ENCODE measurements around the gene MMP8. TPM values are rescaled to one million over a fixed set of nuclear protein-coding genes. Genes with fewer than 3 reads are reported as not detected.

Gene MMP8
- polyA plus RNA-seq, 3 donors: 0.14 TPM; not detected in 2

- no peak for TF ChIP-seq CTCF (IDR thresholded peaks at IDR 0.05)
- no CpG with 5 or more reads among the region's 4 CpGs for WGBS (ENCODE audit: insufficient coverage)
- Histone ChIP-seq H3K4me2 (replicated peaks; ENCODE audit: extremely low read depth, low read length, poor library complexity, severe bottlenecking) (no peak overlapping the region), H3K4me3 (replicated peaks in 1 of 3; ENCODE audit: low read depth in 2 of 3, low read length in 3 of 3) (no peak overlapping the region), H3K4me1 (ENCODE audit: control insufficient read depth in 1 of 2, insufficient read depth in 2 of 2, low read length in 2 of 2) (peaks cover 23 to 32% of the 10 kb centered on the region in 2 donors), H3K36me3 (replicated peaks in 1 of 2; ENCODE audit: control insufficient read depth in 1 of 2, insufficient read depth in 2 of 2, low read length in 2 of 2) (no peaks in the 10 kb centered on the region), H2AFZ (ENCODE audit: insufficient read depth, low read depth, low read length, poor library complexity, severe bottlenecking) (no peak overlapping the region), H3K27ac (ENCODE audit: low read depth in 1 of 2, low read length in 2 of 2) (peak overlapping the region; percentile 27 to 65), H3K79me2 (ENCODE audit: insufficient read depth, low read length) (no peaks in the 10 kb centered on the region), H3K27me3 (ENCODE audit: control insufficient read depth in 2 of 2, insufficient read depth in 2 of 2, low read length in 2 of 2) (no peaks in the 10 kb centered on the region), H3K9ac (ENCODE audit: insufficient read depth, low read length, poor library complexity, severe bottlenecking) (no peak overlapping the region), H4K20me1 (ENCODE audit: insufficient read depth, low read length) (no peaks in the 10 kb centered on the region), H3K9me3 (replicated peaks in 1 of 2; ENCODE audit: control insufficient read depth in 1 of 2, insufficient read depth in 1 of 2, low read length in 2 of 2) (no peaks in the 10 kb centered on the region)
- H3K4me3 Mint-ChIP-seq: no peak overlapping the region
- peaks cover 0 to 6% (median 2%) of the 10 kb centered on the region in 3 donors for H3K27me3 Mint-ChIP-seq (ENCODE audit: low read depth in 3 of 3)
- no peaks in the 10 kb centered on the region for H3K36me3 Mint-ChIP-seq
- DNase-seq: no peak
- intact Hi-C loops (cut with micrococcal nuclease): no loop called here
- no peaks in the 10 kb centered on the region for H3K9me3 Mint-ChIP-seq
- H3K27ac Mint-ChIP-seq: peak overlapping the region in 4 of 7 donors; percentile 65 to 91 (median 89)
- H3K4me1 Mint-ChIP-seq: peaks cover 27% of the 10 kb centered on the region
These were observed 16.1 kb downstream of the MMP8 start for GRCh38 chr11:102708654-102709053.

- Histone ChIP-seq H3K27me3 (ENCODE audit: control insufficient read depth in 2 of 2, insufficient read depth in 2 of 2, low read length in 2 of 2) (no peaks in the 10 kb centered on the region), H2AFZ (ENCODE audit: insufficient read depth, low read depth, low read length, poor library complexity, severe bottlenecking) (no peak within 1 kb of the TSS), H3K36me3 (replicated peaks in 1 of 2; ENCODE audit: control insufficient read depth in 1 of 2, insufficient read depth in 2 of 2, low read length in 2 of 2) (no peaks in the 10 kb centered on the region), H3K27ac (ENCODE audit: low read depth in 1 of 2, low read length in 2 of 2) (no peak within 1 kb of the TSS), H4K20me1 (ENCODE audit: insufficient read depth, low read length) (no peaks in the 10 kb centered on the region), H3K9me3 (replicated peaks in 1 of 2; ENCODE audit: control insufficient read depth in 1 of 2, insufficient read depth in 1 of 2, low read length in 2 of 2) (no peaks in the 10 kb centered on the region), H3K4me2 (replicated peaks; ENCODE audit: extremely low read depth, low read length, poor library complexity, severe bottlenecking) (no peak within 1 kb of the TSS), H3K79me2 (ENCODE audit: insufficient read depth, low read length) (no peaks in the 10 kb centered on the region), H3K4me3 (replicated peaks in 1 of 3; ENCODE audit: low read depth in 2 of 3, low read length in 3 of 3) (no peak within 1 kb of the TSS), H3K4me1 (ENCODE audit: control insufficient read depth in 1 of 2, insufficient read depth in 2 of 2, low read length in 2 of 2) (peaks cover 15 to 19% of the 10 kb centered on the region in 2 donors), H3K9ac (ENCODE audit: insufficient read depth, low read length, poor library complexity, severe bottlenecking) (no peak within 1 kb of the TSS)
- peaks cover 0 to 10% (median 3%) of the 10 kb centered on the region in 3 donors for H3K27me3 Mint-ChIP-seq (ENCODE audit: low read depth in 3 of 3)
- no peak within 1 kb of the TSS for H3K4me3 Mint-ChIP-seq
- intact Hi-C loops (cut with micrococcal nuclease): no loop called here
- DNase-seq: no peak
- no peaks in the 10 kb centered on the region for H3K9me3 Mint-ChIP-seq
- WGBS (ENCODE audit: insufficient coverage): no CpG with 5 or more reads among the region's 5 CpGs
- TF ChIP-seq CTCF (IDR thresholded peaks at IDR 0.05): no peak
- H3K27ac Mint-ChIP-seq: no peak within 1 kb of the TSS
- H3K36me3 Mint-ChIP-seq: no peaks in the 10 kb centered on the region
- peaks cover 21% of the 10 kb centered on the region for H3K4me1 Mint-ChIP-seq
These were observed 19.1 kb downstream of the MMP8 start, which contains the start of gene MMP27 for GRCh38 chr11:102705626-102706025. Gene MMP27 (minus strand): TSS chr11:102705769. CDS start chr11:102705714, 55 bp downstream.
